GM19025 (cell line): ENCODE measurements around the gene SLC22A4.

Experiments
- ATAC-seq: cut with Tn5 transposase; IDR thresholded peaks from one replicate; pipeline ENCODE4 v1.9.1; 2021; ENCODE audit warnings: mild to moderate bottlenecking, low read depth, moderate library complexity; ENCODE audit not compliant: unreplicated experiment

The SLC22A4 gene

DNA sequence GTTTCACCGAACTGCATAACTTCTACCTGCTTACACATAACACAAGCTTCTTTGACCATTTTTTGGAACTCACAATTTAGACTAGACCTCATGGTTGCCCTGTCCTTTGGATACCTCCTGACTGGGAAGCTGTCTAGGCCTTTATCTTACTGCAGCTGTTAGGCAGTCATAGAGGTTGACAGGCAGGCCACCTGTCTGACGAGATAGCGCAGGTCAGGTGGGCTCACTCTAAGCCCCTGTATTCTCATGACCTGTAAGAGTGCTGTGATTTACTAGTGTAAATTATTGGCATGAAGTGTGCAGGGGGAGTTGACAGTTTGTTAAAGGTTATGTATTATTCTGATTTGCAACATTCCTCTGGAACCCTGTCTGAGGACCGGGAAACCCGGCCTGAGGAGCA lies 29.0 kb downstream of the SLC22A4 start:
- no peak for ATAC-seq

DNA sequence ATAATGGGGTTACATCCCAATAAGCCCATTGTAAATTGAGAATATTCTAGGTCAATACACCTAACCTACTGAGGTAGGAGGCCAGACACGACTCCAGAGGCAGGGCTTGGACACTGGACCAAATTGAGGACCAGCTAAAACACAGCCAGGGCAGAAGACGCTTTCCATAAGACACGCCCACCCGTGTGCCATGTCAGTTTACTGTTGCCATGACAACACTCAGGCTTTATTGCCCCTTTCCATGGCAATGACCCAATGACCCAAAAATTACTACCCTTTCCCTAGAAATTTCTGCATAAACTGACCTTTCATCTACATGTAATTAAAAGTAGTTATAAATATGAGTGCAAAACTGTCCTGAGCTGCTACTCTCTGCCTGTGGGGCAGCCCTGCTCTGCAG lies 31.5 kb downstream of the SLC22A4 start:
- no peak for ATAC-seq

DNA sequence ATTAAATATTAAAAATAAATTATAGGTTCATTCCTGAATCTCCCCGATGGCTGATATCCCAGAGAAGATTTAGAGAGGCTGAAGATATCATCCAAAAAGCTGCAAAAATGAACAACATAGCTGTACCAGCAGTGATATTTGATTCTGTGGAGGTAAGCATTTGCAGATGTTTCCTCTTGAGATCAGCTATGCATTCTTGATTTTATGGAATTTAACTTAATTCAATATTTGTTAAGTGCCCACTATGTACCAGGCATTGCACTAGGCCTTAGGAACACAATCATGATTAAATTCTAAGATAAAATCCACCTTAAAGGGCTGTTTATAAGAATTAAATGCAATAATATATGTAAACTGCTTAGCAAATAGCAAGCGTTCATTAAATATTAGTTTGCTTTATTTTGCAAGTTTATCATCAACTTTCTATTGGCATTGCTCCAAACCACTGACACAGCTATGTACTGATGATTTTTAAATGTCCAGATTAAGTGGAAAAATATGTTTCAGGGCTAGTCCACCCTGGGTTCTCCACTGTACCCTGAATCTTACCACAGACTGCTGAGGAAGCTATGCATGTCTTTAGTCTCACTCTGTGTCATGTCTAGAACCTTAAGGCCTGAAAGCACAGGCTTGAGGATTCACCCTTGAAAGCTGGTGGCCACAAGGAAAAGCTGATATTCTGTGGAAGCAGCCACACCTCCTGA lies 33.2 kb downstream of the SLC22A4 start:
- no peak for ATAC-seq

DNA sequence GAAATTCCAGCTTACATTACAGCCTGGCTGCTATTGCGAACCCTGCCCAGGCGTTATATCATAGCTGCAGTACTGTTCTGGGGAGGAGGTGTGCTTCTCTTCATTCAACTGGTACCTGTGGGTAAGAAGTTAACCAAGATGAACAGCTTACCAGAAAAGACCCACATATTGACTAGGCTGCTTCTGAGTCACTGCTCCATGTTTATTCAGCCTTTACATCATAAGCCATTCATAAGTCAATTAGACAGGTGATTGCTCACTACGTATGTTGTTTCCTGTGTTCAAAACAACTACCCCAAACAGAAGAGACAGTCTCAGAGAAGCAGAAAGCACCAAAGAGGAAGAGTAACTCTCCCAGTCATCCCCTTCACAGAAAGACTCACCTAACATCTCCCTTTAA lies 40.6 kb downstream of the SLC22A4 start:
- ATAC-seq: no peak

- ATAC-seq: no peak
Observed at GRCh38 chr5:132335402-132335801, 41.2 kb downstream of the SLC22A4 start.

DNA sequence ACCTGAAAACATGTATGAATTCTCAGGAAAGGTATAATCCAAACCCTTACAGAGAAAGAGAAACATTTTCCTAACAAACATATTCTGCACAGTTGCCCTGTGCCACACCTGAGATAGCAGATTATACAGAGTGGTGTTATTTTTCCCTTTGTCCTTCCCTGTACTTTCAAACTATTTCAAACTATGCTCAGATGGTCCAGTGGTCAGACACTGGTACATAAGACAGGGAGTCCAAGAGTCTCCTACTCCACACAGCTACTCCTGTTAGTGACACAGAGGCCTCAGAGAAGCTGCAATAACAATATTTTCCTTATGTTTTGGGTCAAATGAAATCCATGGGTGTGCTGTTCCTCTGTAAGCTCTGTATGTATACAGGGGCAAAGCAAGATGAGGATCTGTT lies 45.3 kb downstream of the SLC22A4 start:
- ATAC-seq: no peak

DNA sequence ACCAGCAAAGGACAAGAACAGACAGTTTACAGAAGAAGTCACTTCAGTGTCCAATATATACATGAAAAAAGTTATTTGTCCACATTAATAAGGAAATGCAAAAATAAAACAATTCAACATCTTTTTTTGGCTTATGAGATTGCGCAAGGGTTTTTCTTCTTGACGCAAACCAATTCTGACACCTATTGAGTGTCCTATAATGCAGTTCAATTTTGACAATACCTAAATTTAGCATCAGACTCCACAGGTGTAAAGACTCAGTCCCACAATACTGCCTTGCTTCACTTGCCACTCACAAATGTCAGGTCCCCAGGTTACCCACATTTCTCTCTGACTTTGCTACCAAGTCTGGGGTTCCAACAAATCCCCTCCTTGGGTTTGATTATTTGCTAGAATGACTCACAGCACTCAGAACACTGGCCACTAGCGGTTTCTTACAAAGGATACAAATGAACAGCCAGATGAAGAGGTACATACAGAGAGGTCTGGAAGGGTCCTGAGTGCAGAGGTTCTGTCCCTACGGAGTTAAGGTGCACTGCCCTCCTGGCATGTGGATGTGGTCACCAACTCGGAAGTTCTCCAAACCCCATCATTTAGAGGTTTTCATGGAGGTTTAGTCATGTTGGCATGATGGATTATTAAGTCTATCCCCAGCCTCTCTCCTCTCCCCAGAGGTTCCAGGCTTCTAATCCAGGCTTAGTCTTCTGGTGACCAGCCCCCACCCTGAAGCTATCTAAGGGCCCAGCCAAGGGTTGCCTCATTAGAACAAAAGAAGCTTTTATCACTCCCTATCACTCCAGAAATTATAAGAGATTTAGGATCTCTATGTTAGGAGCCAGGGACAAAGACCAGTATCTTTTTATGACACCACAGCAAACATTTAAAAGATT lies 48.3 kb downstream of the SLC22A4 start:
- no peak for ATAC-seq

DNA sequence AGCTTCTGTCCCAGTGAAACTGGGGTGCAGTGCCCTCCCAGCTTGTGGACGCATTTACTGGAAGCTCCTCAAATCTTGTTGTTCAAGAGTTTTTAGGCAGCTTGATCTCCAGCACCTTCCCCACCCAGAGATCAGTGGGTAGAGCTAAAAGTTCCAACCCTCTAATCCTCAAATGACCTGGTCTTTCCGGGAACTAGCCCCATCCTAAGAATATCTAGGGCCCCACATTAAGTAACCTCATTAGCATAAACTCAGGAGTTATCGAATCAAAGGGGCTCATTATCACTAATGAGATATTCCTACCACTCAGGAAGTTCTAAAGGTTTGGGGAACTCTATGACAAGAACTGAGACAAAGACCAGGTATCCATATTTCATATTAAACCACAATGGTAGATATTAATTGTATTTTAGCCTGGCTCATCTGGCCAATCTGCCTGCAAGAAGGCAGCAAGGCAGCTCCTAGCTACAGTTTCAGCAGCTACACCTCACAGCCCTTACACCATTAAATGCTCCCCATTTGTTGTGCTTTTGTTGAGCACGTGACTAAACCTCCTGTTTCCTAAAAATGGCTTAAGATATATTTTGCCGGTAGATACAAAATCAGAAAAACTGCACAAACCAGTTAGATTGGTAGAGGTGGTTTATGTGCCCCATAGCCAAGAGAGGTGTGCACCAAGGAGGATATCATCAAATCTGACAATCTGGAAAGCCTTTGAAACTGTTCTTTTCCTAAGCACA lies 50.8 kb downstream of the SLC22A4 start:
- ATAC-seq: no peak

DNA sequence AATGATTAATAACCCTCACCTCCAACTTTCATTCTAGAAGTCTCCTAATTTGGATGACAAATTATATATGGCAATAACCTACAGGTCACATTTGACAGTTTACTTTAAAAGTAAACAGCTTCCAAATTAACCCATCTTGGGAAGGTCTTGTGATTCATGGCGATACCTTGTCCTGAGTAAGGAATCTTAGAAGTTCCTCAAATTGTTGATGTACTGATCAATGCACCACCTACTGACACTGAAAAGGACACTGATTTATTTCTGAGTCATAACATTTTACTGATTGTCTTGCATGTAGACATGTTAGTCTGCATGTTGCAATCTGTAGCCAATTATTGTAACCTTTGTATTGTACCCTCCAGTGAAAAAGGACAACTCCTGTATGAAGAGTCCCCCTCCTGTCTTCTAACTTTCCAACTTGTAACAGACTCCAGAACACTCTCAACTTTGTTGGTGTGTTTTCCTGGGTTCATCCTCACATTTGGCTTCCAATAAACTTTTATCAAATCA lies 59.3 kb downstream of the SLC22A4 start:
- ATAC-seq: no peak

- ATAC-seq: no peak
Observed at GRCh38 chr5:132354381-132355139, 60.4 kb downstream of the SLC22A4 start.

GRCh38 chr5:132355140-132355765 lies 61.1 kb downstream of the SLC22A4 start:
- ATAC-seq: no peak

DNA sequence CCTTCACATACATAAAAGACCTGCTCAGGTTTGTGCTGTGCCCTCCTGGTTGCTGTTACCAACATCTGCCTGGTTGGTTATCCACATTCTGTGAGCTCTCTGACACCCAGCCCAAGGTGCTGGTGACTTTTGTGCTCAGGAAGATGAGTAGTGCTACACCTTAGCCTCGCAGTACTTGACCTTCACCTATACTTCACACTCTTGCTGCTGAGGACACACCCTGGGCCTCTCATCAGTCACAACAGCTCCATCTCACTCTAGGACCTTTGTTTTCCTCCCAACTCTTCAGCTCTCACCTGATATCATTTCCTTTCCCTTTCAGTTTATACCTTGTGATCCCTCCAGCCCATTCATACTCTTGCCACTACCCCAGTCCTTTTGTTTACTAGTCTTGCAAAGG lies 64.6 kb downstream of the SLC22A4 start:
- ATAC-seq: no peak

- ATAC-seq: no peak
Observed at GRCh38 chr5:132362086-132362485, 67.9 kb downstream of the SLC22A4 start.

DNA sequence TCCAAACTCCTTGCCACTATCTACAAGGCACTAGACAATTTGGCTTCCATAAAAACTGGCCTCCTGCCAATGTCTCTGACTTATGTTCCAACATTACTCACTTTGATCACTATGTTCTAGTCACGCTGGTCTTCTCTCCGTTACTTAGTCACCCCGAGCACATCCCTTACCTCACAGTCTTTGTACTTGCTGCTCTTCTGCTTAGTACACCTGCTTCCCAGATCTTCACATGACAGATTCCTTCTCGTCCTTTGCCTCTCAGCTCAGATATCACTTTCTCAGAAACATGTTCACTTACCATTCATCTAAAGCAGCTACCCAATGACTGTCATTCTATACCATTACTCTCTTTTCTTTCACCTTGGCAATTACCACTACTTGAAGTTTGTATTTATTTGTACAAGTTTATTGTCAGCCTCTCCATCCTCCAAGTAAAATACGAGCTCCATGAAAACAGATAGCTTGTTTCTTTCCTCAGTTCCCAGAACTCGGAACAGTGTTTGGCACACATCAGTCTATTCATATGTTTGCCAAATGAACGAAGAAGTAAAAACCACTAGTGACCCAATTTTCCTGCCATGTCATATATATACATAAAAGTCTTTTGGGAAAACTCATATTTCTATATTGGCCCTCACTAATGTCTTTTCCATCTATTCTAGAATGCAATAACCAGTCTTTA lies 69.4 kb downstream of the SLC22A4 start:
- no peak for ATAC-seq

DNA sequence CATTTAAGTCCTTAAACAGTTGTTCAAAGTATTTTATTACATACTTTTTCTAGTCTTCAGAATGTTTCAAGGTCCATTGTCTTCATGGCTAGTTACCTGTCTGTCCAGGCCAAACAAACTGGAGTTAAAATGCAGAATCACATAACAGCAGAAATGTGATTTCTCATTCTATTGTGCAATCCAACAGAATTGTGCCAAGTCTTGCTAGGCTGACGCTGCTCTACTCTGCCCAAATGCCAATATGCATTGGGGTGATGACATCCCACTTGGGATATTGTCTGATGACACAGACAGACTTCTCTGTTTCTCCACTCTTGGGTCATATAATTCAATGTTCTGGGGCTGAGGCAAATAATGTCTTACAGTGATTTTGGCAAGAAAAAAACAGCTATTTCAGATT lies 70.1 kb downstream of the SLC22A4 start:
- ATAC-seq: no peak

DNA sequence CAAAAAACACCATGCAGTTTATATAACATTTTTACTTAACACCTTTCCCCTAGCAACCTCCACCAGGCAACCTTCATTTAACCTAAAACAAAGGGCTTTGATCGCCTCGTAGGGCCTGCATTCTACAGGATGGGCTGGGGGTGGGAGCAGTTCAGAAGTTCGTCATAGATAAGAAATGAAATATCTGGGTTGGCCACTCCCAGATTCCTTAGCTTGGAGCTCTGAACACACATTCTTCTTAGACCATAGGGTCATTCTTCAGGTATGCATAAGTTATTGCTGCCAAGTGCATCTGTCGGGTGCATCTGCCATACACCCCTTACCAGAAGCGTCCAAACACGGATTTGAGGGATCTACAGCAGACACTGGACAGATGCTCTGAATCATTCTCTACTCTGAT lies 71.0 kb downstream of the SLC22A4 start:
- ATAC-seq: no peak

- no peak for ATAC-seq
Observed at GRCh38 chr5:132368186-132368585, 74.0 kb downstream of the SLC22A4 start.

- ATAC-seq: no peak
Observed at GRCh38 chr5:132369007-132369473, 74.8 kb downstream of the SLC22A4 start.
